Fibroblast of skin of scalp (primary cell): Measurements from ENCODE around the gene SLC22A31.
A peak's percentile ranks its signal among the peaks of the same experiment; 100 is the strongest.
"Not testable (repeated sequence)": the region's sequence is repeated elsewhere in the genome, so short reads cannot be mapped to it uniquely, and the experiment has no call there.

Source experiments
- DNase-seq: peaks from one replicate; pipeline ENCODE4 v3.0.0-alpha.2; 2013

The SLC22A31 gene

DNA sequence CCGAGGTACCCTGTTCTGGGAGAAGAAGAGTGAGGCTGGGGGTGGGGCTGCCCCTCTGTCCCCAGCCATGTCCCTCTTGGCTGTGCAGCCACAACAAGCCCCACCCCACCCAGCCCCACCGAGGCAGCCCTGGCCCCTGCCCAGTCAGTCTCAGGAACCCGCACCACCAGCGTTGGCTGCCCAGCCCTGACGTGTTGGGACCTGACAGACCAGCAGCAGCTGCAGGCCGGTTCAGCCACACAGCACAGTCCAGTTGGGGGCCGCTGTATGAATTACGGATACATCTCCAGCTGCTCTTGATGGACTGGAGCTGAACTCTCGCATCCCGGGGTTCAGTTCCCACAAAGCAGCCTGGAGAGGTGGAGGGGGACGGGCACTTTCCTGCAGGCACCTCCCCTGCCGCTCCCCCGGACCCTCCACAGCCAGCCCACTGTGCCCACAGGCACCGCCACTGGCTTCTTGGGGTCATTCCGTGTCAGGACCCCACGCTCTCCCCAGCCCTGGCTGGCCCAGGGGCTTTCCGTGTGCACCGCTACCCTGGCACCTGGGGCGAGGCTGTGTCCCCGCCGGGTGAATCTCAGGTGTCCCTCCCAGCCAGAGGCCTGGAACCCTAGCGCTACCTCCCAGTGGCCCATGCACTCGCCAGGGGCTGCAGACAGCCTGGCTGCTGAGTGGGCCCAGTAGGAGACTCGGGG, 21.7 kb downstream of the SLC22A31 start:
- DNase-seq = no peak

DNA sequence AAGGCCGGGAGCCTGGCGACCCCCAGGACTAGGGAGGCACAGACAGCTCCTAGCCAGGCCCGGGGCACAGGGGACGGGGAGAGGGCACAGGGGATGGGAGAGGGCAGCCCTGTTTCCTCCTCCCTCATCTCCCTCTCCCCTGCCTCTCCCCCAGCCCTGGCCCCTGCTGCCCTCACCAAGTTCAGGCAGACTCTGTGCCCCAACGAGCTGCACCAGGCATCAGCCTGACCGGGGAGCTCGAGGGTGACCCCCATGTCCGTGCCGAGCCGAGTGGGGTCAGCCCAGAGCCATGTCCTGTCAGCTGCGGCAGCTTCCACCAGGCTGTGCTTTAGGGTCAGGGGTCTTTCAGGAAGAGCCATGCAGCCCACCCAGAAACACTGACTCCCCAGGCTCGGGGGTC, 22.8 kb downstream of the SLC22A31 start:
- no peak for DNase-seq

DNA sequence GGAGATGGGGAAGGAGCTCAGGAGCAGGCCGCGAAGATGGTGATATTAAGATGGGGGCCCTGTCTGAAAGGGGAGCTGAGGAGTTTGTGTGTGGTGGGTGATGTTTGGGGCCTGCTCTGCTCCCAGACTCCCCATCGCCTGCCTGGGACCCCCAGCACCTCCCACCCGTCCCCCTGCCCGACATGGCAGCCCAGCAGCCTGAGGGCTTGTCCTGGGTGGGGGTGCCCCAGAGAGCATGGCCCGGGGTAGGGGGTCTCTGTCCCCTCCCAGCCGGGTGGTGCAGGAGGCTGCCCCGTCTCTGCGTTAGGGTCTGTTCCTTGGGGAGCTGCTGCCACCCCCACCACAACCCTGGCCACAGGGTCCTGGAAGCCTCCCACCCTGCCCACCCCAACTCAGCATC, 23.6 kb downstream of the SLC22A31 start:
- DNase-seq = no peak

DNA sequence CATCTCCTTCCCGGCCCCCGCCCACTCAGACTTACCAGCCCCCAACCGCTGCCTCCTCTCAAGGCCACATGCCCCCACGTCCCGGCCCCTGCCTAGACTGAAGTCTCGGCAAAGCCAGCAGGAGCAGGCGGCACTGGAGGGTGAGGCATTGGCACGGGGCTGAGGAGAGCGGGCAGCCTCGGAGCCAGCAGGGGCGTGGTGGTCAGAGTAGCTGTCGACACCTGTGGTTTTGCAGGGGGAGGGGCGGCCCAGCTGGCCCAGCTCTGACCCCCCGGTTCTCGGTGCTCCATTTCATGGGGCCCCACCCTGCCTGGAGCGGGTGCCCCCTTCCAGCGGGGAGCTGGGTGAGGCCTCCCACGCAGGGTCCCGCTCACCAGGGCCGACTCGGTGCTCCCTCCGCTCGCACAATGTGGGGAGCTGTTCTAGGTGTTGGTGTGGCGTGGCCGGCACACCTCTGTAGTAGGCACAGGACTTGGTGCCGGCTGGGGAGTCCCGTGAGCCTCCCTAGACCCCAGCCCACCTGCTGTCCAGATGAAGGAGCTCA, 24.1 kb downstream of the SLC22A31 start:
- DNase-seq = no peak

DNA sequence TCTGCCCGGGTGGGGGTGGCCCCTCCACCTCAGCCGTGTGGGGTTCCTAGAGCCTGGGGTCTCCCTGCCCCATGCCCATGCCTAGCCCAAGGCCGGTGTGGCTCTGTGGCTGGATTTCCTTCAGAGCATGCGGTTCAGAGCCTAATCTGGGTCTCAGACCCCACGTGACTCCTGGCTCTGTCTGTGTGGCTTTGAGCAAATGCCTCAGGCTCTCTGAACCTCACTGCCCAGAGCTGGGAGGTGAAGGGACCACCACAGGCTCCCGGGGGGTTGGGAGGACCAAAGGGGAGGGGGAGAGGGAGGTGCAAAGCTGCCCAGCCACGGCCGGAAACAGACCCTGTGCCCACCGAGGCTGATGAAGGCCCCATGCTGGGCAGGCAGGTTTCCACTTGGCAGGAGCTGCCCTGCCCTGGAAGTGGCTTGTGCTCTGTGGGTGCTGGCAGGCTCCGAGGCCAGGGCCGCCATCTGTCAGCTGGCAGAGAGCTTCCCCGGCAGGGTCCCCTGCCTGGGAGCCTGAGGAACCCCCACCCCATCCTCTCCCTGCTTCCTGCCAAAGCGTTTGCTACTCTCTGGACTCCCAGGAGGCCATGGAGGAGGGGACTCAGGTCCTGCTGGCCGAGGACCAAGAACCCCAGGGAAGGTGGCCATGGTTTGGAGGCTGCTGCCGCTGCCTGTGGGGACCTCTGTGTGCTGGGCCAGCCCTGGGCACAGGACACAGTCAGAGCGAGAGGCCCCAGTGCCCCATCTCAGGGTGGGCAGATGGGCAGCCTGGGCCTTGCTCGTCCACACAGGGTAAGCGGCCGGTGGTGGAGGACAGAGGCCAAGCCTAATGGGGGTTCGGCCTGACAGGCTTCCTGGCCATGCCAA, 24.8 kb downstream of the SLC22A31 start:
- DNase-seq = no peak

DNA sequence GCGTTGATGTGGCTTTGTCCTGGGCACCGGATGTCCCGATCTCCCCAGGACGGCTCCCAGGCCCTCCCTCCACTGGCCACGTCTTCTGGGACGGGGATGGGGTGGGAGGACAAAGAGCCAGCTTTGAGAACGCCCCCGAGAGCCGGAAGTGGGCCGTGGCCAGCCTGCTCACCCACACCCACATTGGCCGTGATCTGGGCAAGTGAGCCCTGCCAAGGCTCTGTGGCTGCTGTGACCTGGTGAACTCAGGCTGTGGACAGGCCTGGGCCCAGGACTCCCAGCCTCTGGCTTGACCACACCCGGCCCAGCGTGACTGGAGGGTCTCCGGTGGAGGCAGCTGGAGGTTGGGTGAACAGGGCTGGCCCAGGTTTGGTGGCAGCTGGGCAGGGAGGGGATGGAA, 25.5 kb downstream of the SLC22A31 start:
- DNase-seq = no peak

DNA sequence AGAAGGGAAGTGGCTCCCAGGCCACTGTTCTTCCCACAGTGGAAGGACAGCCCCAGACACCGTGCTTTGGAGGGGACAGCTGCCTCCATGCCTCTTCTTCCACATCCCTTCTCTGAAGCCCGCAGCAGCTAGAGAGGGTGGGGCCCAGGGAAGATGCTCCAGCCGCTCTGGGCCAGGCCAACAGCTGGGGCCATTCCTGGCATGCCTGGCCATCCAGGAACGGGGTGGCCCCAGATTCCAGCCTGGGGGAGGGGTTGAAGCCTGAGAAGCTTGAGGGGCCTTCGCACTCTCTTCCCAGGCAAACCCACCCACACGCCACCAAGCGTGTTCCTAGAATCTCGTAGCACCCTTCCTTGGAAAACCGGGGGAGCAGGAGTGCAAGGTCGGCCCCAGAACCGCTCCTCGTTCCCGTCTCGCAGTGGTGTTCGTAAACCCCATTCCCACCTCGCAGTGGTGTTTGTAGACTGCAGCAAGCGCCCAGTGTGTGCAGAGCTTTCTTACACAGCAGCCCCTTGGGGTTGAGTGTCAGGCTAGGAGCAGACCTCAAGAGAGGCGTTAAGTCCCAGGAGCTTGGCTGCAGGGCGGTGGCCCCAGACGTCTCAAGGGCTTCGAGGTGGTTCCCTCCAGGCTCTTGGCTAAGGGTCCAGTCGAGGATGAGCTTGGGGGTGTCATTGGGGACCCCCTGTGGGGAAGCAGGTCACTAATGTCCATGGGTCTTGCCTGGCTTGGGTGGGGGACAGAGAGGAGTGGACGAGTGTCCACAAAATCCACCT, 26.1 kb downstream of the SLC22A31 start:
- no peak for DNase-seq

DNA sequence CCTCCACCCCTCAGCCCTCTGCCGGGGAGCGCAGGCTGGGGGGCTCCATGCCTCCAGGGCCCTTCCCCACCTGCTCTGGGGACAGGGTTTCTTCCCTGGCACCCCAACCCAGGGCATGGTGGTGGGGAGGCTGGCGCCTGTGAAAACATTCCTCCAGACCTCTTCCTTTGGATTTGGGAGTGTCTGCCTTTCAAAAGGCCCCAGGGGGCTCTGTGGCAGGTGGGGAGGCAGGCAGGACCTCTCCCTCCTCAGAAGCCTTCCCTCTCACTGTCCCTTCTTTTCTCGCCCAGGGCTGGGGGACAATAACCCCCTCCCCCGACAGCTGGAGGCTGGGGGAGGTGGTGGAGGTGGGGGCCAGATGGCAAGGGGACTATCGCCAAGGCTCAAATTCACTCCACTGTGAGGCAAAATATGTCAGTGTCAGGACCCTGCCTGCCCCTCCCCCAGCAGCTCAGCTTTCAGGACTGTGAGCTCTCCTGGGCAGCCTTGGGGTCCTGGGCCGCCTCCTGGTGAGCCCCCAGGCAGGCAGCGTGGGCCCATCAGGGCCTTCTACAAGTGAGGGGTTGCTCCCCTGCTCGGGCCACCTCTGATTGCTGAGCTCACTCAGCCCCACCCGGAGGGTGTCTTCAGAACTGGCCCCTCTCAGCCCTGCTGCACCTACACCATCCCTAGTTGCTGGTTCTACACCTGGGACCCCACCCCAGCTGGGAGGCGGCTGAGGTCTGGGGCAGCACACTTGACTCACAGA, 27.0 kb downstream of the SLC22A31 start:
- DNase-seq = no peak

DNA sequence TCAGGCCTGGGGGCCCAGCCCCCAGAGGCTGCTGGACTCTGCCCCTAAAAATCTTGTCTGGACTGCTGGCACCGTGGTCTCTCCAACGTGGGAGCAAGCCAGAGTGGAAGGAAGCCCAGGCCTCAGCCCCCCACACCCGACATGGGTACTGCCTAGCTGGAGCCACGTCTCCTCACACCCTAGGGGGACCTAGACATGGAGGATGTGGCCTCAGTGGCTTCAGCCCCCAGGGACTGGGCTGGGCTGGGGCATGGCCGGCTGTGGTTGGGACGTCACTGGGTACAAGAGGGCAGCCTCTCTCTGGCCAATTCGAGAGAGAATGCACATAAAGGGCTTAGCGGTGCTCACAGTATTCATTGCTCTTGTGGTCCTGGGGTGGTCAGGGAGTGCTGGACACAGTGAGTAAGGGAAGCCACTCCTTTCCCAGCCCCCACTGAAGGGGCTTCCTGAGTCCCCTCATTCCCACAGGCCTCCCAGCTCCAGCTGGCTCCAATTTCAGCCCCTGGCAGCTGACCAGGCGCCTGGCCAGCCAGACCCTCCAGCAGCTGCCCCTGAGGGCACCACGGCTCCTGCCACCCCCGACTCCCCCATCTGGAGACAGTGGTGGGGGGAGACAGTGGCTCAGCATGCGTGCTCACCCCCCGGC, 27.7 kb downstream of the SLC22A31 start:
- DNase-seq = no peak

DNA sequence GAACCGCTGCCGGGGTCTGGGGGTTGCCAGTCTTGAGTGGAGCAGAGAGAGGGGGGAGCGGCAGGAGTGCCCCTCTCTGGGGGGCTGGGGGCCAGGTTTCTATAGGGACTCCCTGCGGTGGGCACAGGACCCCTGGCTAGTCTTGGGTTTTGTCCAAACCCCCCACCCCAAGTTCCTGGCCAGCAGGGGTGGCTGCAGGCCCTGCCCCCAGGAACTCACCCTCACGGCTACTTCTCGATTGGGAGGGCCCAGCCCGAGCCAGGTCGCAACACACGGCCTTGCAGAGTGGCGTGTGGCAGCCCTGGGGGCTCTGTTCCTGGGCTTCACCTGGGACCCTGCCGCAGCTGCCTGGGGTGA, 28.2 kb downstream of the SLC22A31 start:
- DNase-seq = no peak

DNA sequence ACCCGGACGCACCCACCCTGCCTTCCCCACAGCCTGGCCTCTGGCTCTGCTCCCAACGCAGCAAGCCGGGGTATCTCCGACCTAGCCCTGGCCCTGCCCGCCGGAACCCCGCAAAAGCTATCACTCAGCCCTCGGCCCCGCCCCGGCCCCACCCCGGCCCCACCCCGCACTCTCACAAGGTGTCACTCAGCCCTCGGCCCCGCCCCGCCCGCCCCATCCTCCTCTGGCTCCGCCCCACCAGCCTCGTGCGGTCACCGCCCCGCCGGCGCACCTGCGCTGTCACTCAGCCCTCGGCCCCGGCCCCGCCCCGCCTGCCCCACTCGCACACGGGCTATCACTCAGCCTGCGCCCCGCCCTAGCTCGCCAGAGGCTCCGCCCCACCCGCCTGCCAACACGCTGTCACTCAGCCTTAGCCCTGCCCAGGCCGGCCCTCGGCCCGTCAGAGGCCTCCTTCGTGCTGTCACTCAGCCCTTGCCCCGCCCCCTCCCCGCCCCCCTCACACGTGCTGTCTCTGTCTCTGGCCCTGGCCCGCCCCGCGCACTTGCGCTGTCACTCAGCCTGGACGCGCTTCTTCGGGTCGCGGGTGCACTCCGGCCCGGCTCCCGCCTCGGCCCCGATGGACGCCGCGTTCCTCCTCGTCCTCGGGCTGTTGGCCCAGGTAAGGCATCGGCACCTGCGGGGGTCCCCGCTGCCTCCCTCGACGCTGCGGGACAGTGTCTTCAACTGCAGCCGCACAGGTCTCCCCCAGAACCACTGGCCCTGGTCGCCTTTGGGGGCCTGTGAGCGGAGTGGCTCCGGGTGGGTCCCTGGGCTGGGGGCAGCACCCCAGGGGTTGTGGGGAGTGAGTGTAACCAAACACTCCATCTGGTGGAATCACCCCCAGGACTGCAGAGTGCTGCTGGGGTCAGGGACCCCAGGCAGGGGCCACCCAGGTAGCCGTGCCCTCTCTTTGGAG, 28.8 kb downstream of the SLC22A31 start, which contains the start of gene CDH15:
Gene CDH15 (plus strand): TSS at position 533 of the 955 bp plus-strand sequence. CDS start 84 bp downstream, at position 617.
- DNase-seq = peak; percentile 81

DNA sequence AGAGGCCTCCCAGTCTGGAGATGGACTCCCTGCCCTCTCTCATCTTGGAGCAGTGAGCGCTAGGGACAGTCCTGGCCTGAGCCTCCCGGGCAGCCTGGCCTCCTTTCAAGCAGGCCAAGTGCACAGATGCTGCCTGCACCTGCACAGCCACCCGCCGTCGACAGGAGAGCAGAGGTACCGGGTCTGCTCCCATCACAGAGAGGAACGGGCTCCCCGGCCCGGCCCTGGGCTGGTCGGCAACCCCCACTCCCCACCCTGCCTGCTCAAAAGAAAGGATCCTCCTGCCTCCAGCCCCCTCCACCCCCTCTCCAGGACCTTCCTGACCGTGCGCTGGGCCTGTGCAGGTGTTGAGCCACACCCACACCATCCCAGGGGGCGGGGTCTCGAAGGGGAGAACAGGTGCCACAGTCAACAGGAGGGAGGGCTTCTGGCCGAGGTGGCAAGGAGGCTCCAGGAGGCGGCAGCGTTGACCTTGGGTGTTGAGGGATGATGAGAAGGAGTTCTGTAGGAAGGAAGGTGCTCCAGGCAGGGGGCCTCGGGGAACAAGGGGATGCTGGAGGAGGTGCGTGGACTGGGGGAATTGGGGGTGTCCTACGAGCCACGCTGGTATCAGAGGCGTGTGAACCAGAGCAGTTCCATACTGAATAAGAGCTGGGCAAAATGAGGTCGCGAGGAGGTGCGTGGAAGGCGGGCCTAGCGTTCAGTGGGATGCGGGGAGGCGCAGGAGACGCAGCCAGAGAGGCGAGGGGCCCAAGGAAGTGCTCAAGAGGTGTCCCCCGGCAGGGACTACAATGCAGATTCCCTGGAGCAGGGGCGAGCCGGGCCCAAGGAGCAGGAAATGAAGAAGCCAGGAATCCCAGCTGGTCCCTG, 29.8 kb downstream of the SLC22A31 start:
- DNase-seq = no peak

DNA sequence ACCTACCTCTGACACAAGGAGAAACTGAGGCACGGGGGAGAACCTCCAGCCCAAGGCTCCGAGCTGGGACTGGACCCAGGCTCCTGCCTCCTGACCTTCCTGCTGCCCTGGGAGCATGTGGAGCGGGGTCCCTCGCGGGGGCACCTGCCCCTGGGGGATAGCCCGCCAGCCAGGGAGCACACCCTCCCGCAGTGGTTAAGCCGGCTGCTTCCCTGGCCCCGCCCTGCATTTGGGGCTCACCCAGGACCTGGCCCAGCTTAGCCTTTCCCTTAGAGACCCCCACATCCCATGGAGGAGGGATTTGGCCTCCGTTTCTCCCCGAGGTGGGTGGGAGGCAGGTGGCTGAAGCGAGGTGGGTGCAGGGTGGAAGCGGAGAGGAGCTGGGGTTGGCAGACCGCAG, 30.6 kb downstream of the SLC22A31 start:
- DNase-seq = no peak

DNA sequence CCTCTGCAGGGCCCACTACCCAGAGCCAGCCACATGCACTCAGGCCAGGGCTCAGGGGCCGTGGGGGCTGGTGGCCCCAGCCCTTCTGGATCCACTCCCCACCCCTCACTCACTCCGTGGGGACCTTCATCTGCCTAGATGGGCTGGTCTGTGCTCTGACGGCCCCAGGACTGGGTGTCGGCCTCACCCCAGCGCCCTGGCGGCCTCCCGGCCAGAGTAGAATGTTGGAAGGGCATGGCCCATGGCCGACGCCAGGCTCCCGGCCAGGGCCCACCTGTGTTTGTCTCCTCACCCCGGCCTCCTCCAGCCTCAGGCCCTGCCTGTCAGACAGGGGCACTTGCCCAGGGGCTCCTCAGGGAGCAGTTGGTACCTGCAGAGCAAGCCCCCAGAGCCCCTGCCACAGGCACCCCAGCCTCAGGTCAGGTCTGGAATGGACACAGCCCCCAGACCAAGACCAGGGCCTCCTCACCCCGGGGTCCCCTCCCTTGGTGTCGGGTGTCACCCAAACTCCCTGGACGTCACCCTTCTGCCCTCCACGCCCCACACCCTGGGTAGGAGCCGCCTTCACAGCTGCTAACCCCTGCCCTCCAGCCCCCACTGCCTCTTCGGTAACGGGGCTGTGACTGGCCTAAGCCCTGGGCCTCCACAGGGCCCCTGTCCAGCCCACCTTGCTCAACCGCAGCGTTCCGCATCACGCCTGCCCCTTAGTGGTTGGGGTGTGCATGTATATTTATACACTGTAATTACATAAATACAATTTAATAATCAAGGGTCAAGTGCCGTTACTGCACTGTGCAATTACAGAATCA, 31.8 kb downstream of the SLC22A31 start:
- no peak for DNase-seq

DNA sequence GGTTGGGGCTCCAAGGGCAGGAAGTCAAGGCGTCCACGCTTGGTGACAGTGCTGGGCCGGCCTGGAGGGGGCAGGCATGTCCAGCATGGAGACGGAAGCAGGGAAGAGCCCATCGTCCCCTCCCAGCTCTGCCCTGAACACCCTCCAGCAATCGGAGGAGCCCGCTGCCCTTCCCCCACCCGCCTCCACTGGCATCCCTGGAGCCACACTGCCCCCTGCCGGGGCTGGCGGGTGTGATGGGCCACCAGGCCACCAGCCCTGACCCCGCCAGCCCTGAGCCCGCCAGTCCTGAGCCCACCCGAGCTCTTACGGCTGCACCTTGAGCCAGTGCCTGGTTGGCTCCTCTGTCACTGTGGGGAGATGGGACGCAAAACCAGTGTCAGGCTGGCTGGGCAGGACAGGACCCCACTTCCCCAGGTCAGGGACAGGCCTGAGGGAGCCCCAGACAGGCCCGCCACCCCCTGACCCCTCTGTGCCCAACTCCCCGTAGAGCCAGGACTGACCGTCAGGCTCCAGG, 32.9 kb downstream of the SLC22A31 start:
- DNase-seq = peak; percentile 78

DNA sequence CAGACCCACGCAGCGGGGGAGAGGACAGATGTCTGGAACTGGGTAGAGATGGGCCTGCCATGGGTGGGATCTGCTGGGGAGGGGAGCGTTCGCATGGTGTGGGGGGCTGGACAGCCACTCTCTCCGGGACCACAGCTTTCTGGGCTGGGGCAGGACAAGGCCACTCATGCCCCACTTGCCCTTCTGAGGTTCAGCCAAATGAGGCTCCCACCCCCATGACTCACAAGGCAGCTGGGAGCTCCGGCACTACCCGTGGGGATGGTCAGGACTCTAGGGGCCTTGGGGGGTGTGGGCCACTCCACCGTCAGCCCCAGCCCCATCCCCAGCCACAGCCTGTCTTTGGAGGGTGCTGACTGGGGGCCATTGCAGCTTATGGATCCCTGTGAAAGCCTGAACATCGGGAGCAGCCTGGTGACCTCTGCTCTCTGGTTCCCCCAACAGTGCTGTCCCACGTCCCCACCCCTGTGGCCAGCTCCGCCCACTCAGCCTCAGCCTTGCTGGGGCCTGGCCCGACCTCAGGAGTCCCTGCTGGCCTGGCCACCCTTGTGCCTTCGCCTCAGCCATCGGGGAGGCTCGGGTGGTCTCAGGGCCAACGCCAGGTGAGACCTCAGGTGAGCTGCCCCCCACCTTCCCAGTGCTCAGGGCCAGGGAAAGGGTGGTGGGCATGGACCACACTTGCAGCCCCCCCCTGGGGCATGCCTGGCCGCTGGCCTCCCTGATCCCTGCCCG, 33.5 kb downstream of the SLC22A31 start:
- DNase-seq = no peak

DNA sequence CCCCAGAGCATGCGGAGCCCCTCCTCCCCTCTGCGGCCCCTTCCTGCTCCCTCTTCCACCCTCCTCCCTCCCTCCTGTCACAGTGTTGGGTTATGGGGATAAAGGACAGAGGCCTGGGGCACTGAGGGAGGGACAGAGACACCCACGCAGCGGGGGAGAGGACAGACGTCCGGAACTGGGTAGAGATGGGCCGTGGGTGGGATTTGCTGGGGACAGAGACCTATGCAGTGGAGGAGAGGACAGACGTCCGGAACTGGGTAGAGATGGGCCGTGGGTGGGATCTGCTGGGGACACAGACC, 34.7 kb downstream of the SLC22A31 start:
- not testable (repeated sequence) for DNase-seq
